ENCODE data around the gene NCLN.
"Not testable (repeated sequence)": the region's sequence is repeated elsewhere in the genome, so short reads cannot be mapped to it uniquely, and the experiment has no call there.

NCLN gene

GRCh38 chr19:3185461-3186159 is at the start of gene NCLN:
Gene NCLN, plus strand, starts transcription at chr19:3185930. Its CDS starts 101 bp downstream, at chr19:3186031.
- DNase-seq (ENCODE audit: low read depth in 3 of 3), result peak; percentile 86 to 91 (median 91)

- DNase-seq (ENCODE audit: low read depth in 3 of 3), result peak in 1 of 3 experiments; percentile 16
Observed at GRCh38 chr19:3135961-3136683, 49.6 kb upstream of the NCLN start, which contains the start of gene GNA15. Gene GNA15, plus strand, starts transcription at chr19:3136033. Its CDS starts 418 bp downstream, at chr19:3136451.

GRCh38 chr19:3136684-3137055 is 49.1 kb upstream of the NCLN start:
- no peak for DNase-seq (ENCODE audit: low read depth in 3 of 3)

GRCh38 chr19:3137119-3137518 is 48.6 kb upstream of the NCLN start:
- DNase-seq (ENCODE audit: low read depth in 3 of 3), result no peak

- no peak for DNase-seq (ENCODE audit: low read depth in 3 of 3)
Observed at GRCh38 chr19:3138268-3138667, 47.5 kb upstream of the NCLN start.

GRCh38 chr19:3140667-3141038 is 45.1 kb upstream of the NCLN start:
- no peak for DNase-seq (ENCODE audit: low read depth in 3 of 3)

- DNase-seq (ENCODE audit: low read depth in 3 of 3), result peak in 2 of 3 experiments; percentile 38 to 51
Observed at GRCh38 chr19:3142292-3142670, 43.4 kb upstream of the NCLN start.

- no peak for DNase-seq (ENCODE audit: low read depth in 3 of 3)
Observed at GRCh38 chr19:3142781-3143337, 42.9 kb upstream of the NCLN start.

GRCh38 chr19:3145909-3146676 is 39.6 kb upstream of the NCLN start:
- DNase-seq (ENCODE audit: low read depth in 3 of 3), result no peak

GRCh38 chr19:3146677-3147100 is 39.0 kb upstream of the NCLN start:
- peak; percentile 48 to 53 (median 53) for DNase-seq (ENCODE audit: low read depth in 3 of 3)

- DNase-seq (ENCODE audit: low read depth in 3 of 3), result no peak
Observed at GRCh38 chr19:3148503-3148902, 37.2 kb upstream of the NCLN start.

GRCh38 chr19:3149089-3149488 is 36.6 kb upstream of the NCLN start:
- no peak for DNase-seq (ENCODE audit: low read depth in 3 of 3)

GRCh38 chr19:3149526-3150505 is 35.9 kb upstream of the NCLN start:
- DNase-seq (ENCODE audit: low read depth in 3 of 3), result no peak

GRCh38 chr19:3150739-3151329 is 34.9 kb upstream of the NCLN start:
- DNase-seq (ENCODE audit: low read depth in 3 of 3), result no peak

GRCh38 chr19:3151563-3152418 is 33.9 kb upstream of the NCLN start:
- DNase-seq (ENCODE audit: low read depth in 3 of 3), result no peak

GRCh38 chr19:3152419-3152780 is 33.3 kb upstream of the NCLN start:
- DNase-seq (ENCODE audit: low read depth in 3 of 3), result no peak

GRCh38 chr19:3153286-3154230 is 32.2 kb upstream of the NCLN start:
- no peak for DNase-seq (ENCODE audit: low read depth in 3 of 3)

GRCh38 chr19:3154447-3154846 is 31.3 kb upstream of the NCLN start:
- not testable (repeated sequence) for DNase-seq (ENCODE audit: low read depth in 3 of 3)
